ENCODE measurements around the gene CSNK1G2. TPM values are rescaled to one million over a fixed set of nuclear protein-coding genes. Genes with fewer than 3 reads are reported as not detected.

Gene CSNK1G2
- total and polyA plus RNA-seq, 2 experiments from 2014 or later = 56.8 to 82.5 TPM

DNA sequence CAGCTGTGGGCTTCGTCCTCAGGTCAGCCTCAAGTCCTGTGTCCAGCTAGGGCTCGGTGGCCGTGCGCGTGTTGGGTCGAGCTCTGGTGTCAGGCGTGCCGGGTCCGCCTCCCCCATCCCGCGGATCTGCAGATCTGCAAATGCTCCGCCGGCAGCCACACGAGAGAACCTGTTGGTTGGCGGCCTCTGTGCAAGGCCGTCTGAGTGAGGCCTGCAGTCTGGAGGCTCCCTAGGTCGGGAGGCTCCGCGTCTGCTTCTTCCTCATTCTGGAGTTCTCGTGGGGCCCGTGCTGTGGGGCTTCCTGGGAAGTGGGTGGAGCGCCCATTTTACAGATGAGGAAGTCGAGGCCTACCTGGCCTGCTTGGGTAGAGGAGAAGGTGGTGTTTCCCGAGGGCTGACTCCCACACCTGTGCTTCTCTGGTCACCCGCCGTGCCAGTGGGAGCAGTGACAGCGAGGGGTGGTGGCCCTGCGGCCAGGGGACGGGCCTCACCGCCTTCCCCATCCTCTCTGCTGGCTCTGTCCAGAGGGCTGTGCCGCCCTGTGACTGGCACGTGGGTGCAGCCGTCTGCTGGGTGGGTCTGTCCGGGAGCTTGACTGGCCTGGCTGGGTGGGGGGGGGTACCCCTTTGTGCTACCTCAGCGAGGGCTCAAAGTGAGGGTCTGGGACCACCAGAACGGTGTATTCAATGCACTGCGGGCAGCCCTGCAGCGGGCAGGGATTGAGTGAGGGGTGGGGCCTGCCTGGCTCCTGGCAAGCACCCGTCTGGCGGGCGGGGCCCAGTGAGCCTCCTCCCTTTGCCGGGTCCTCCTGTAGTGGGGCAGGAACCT is 3.3 kb downstream of the CSNK1G2 start:
- Histone ChIP-seq H4K20me1 (ENCODE audit: insufficient read depth, poor library complexity, severe bottlenecking) (peaks cover 55% of the 10 kb centered on the region), H3K79me2 (peaks cover 76% of the 10 kb centered on the region), H3K4me2 (no peak overlapping the region), H3K9me2 (replicated peaks; ENCODE audit: insufficient read depth) (no peaks in the 10 kb centered on the region), H2AFZ (no peak overlapping the region), H3K36me3 (replicated peaks; ENCODE audit: insufficient read depth, low read depth) (no peaks in the 10 kb centered on the region), H3K4me1 (ENCODE audit: insufficient read depth) (peaks cover 22% of the 10 kb centered on the region), H3K9me3 (ENCODE audit: low read depth) (no peaks in the 10 kb centered on the region), H3K27me3 (no peaks in the 10 kb centered on the region), H3K27ac (no peak overlapping the region), H3K4me3 (no peak overlapping the region)
- TF ChIP-seq EZH2phosphoT487 (IDR thresholded peaks at IDR 0.05; ENCODE audit: low read depth, severe bottlenecking, unreplicated experiment) (no peak), EZH2 (IDR thresholded peaks at IDR 0.05; ENCODE audit: borderline replicate concordance) (no peak)
- TF ChIP-seq, protein P1, sequence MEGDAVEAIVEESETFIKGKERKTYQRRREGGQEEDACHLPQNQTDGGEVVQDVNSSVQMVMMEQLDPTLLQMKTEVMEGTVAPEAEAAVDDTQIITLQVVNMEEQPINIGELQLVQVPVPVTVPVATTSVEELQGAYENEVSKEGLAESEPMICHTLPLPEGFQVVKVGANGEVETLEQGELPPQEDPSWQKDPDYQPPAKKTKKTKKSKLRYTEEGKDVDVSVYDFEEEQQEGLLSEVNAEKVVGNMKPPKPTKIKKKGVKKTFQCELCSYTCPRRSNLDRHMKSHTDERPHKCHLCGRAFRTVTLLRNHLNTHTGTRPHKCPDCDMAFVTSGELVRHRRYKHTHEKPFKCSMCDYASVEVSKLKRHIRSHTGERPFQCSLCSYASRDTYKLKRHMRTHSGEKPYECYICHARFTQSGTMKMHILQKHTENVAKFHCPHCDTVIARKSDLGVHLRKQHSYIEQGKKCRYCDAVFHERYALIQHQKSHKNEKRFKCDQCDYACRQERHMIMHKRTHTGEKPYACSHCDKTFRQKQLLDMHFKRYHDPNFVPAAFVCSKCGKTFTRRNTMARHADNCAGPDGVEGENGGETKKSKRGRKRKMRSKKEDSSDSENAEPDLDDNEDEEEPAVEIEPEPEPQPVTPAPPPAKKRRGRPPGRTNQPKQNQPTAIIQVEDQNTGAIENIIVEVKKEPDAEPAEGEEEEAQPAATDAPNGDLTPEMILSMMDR (IDR thresholded peaks at IDR 0.05; ENCODE audit: poor library complexity) = no peak
- no peak for DNase-seq (ENCODE audit: low spot score)
- 91% methylated on average over 34 of the region's 42 CpGs for WGBS (ENCODE audit: low lambda C conversion rate, missing lambda C conversion rate)

DNA sequence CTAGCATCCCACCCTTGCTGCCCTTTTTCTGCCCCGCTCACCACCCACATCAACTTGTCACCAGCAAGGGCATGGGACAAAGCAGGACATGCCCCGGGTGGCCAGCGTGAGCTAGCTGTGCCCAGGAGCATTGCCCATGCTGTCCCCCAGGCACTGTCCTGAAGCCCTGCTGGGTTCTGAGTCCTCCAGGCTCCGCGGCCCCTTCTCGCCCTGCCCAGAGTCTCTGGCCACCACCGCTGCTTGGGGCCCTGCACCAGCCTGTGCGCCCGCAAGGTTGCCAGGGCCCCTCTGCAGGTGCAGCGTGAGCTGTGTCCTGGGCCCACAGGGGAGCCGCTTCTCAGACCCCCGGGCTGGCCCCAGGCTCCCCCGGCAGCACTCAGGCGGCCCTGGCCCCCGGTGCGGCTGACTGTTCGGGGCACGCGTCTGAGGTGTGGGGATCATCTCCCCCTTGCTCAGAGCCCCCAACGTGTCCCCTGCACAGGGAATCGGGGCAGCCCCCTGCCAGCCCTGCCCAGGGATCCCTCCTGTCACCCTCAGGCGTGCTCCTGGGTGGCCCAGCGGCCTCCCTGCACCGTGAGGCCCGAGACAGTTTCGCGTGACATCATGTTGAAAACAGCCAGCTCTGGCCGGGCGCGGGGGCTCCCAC is 4.1 kb downstream of the CSNK1G2 start:
- Histone ChIP-seq H3K27me3 (no peaks in the 10 kb centered on the region), H3K9me2 (replicated peaks; ENCODE audit: insufficient read depth) (no peaks in the 10 kb centered on the region), H3K36me3 (replicated peaks; ENCODE audit: insufficient read depth, low read depth) (no peaks in the 10 kb centered on the region), H3K9me3 (ENCODE audit: low read depth) (no peaks in the 10 kb centered on the region), H3K27ac (no peak overlapping the region), H3K4me2 (no peak overlapping the region), H4K20me1 (ENCODE audit: insufficient read depth, poor library complexity, severe bottlenecking) (peaks cover 58% of the 10 kb centered on the region), H2AFZ (no peak overlapping the region), H3K4me3 (no peak overlapping the region), H3K4me1 (ENCODE audit: insufficient read depth) (peaks cover 15% of the 10 kb centered on the region), H3K79me2 (peaks cover 83% of the 10 kb centered on the region)
- 93% methylated on average over 29 of the region's 30 CpGs for WGBS (ENCODE audit: low lambda C conversion rate, missing lambda C conversion rate)
- DNase-seq (ENCODE audit: low spot score) = no peak
- TF ChIP-seq, protein P1 (IDR thresholded peaks at IDR 0.05; ENCODE audit: poor library complexity) = no peak
- TF ChIP-seq EZH2phosphoT487 (IDR thresholded peaks at IDR 0.05; ENCODE audit: low read depth, severe bottlenecking, unreplicated experiment) = no peak
- no peak for TF ChIP-seq EZH2 (IDR thresholded peaks at IDR 0.05; ENCODE audit: borderline replicate concordance)

DNA sequence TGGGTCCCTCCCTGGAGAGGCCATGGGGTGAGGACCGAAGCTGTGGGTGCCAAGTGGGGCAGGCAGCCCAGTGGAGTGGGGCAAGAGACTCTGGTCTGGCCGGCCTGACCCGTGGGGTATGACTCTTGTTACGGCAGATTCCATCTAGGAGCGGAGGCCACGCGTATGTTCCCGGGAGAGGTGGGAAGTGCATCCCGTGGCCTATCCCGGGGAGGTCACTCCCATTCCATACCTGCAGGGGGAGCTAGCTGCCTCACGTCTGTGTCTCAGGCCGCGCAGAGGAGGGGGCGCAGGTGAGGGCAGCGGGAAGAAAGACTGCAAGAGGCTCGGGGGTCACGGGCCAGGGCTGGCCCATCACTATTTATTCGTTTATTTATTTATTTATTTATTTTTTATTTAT is 4.9 kb downstream of the CSNK1G2 start:
- Histone ChIP-seq H3K36me3 (replicated peaks; ENCODE audit: insufficient read depth, low read depth) (no peaks in the 10 kb centered on the region), H2AFZ (no peak overlapping the region), H3K9me2 (replicated peaks; ENCODE audit: insufficient read depth) (no peaks in the 10 kb centered on the region), H3K27ac (no peak overlapping the region), H3K4me2 (no peak overlapping the region), H3K27me3 (no peaks in the 10 kb centered on the region), H3K4me3 (no peak overlapping the region), H4K20me1 (ENCODE audit: insufficient read depth, poor library complexity, severe bottlenecking) (peaks cover 58% of the 10 kb centered on the region), H3K4me1 (ENCODE audit: insufficient read depth) (peaks cover 13% of the 10 kb centered on the region), H3K9me3 (ENCODE audit: low read depth) (no peaks in the 10 kb centered on the region), H3K79me2 (peaks cover 92% of the 10 kb centered on the region)
- DNase-seq (ENCODE audit: low spot score) = peak; percentile 53
- WGBS (ENCODE audit: low lambda C conversion rate, missing lambda C conversion rate) = 72% methylated on average over 18 of the region's 18 CpGs
- TF ChIP-seq EZH2 (IDR thresholded peaks at IDR 0.05; ENCODE audit: borderline replicate concordance) (no peak), EZH2phosphoT487 (IDR thresholded peaks at IDR 0.05; ENCODE audit: low read depth, severe bottlenecking, unreplicated experiment) (no peak)
- TF ChIP-seq, protein P1 (IDR thresholded peaks at IDR 0.05; ENCODE audit: poor library complexity) = peak; percentile 46

All from hepatocyte (in vitro differentiated cells).